HepG2 (cell line): ENCODE results near the gene BASP1. TPM values are rescaled to one million over a fixed set of nuclear protein-coding genes. Genes with fewer than 3 reads are reported as not detected.

Experiments
- ATAC-seq: fragments of 200-7000 bp; cut with Tn5 transposase; 3 replicates; pipeline ENCODE4 v1.9.1; 2020; ENCODE audit warnings: mild to moderate bottlenecking, moderate library complexity
- BruUV-seq: library from RNA; stranded (reverse); fragments of 400-500 nt; replicated peaks from 2 replicates; lab custom pipeline; 2021; lab: Mats Ljungman, UMichigan
- CTCF ChIA-PET: fragments of 300-600 bp; formaldehyde crosslinking; extraction: SDS; loops from one replicate; lab custom pipeline; 2021; ENCODE audit warnings: low total read pairs, inconsistent platforms, low intra/inter-chr PET ratio; lab: Yijun Ruan, JAX
- POLR2A ChIA-PET: fragments of 350-600 bp; sonication (Branson Sonifier 250); formaldehyde crosslinking; loops from one replicate; lab custom pipeline; 2020; ENCODE audit warnings: antibody characterized with exemption, inconsistent platforms; lab: Yijun Ruan, JAX
- DNase-seq: peaks from one replicate; pipeline ENCODE4 v3.0.0-alpha.2; 2015; ENCODE audit warnings: low spot score
- FAIRE-seq: peaks from 3 replicates; lab custom pipeline; 2011; peaks lifted over from hg19 to GRCh38; lab: Jason Lieb, UNC
- H2AFZ ChIP-seq: one replicate; pipeline ENCODE4 v1.6.1; 2011; ENCODE audit warnings: low read length, inconsistent platforms
- H3K27ac ChIP-seq: fragments of 300-600 bp; 3 replicates; pipeline ENCODE4 v1.8.0; 2011; ENCODE audit warnings: mixed run types, mild to moderate bottlenecking, mixed read lengths, low read length, inconsistent platforms; ENCODE audit not compliant: insufficient read depth; ENCODE audit errors: extremely low read length
- H3K27me3 ChIP-seq, 2 experiments: fragments of 200-600 bp in 1 of 2; 2 replicates in 1 of 2; 3 replicates in 1 of 2; pipeline versions ENCODE4 v1.6.0 to v1.8.0; 2011; ENCODE audit warnings: low read length in 2 of 2, mild to moderate bottlenecking in 2 of 2, moderate library complexity in 2 of 2, inconsistent platforms in 1 of 2; ENCODE audit not compliant: insufficient read depth in 2 of 2, control insufficient read depth in 1 of 2
- H3K36me3 ChIP-seq, 2 experiments: fragments of 200-600 bp in 1 of 2; replicated peaks in 1 of 2; 2 replicates in 1 of 2; 3 replicates in 1 of 2; pipeline versions ENCODE4 v1.5.1 to v1.8.0; 2011; ENCODE audit warnings: low read length in 2 of 2, inconsistent platforms in 1 of 2; ENCODE audit not compliant: insufficient read depth in 2 of 2, control insufficient read depth in 1 of 2
- H3K4me1 ChIP-seq: 2 replicates; pipeline ENCODE4 v1.5.1; 2012; ENCODE audit warnings: low read length, inconsistent platforms; ENCODE audit not compliant: insufficient read depth
- H3K4me2 ChIP-seq: 2 replicates; pipeline ENCODE4 v1.6.0; 2011; ENCODE audit warnings: low read depth, low read length, inconsistent platforms
- H3K4me3 ChIP-seq, 3 experiments: fragments of 200-600 bp in 1 of 3; sonication (generic), shearing (Covaris generic) in 1 of 3; replicated peaks in 1 of 3; 2 replicates each; pipeline ENCODE4 v1.5.1; 2011 to 2016; ENCODE audit warnings: low read length in 3 of 3, inconsistent platforms in 2 of 3, low read depth in 2 of 3, mild to moderate bottlenecking in 2 of 3, control low read depth in 1 of 3, mixed read lengths in 1 of 3; ENCODE audit not compliant: insufficient read depth in 1 of 3
- H3K79me2 ChIP-seq: one replicate; pipeline ENCODE4 v1.6.1; 2011; ENCODE audit warnings: low read length, inconsistent platforms; ENCODE audit not compliant: insufficient read depth
- H3K9ac ChIP-seq: 2 replicates; pipeline ENCODE4 v1.6.0; 2011; ENCODE audit warnings: mild to moderate bottlenecking, low read depth, low read length, inconsistent platforms; ENCODE audit not compliant: insufficient read depth
- H3K9me3 ChIP-seq: 2 replicates; pipeline ENCODE4 v1.5.1; 2012; ENCODE audit warnings: mild to moderate bottlenecking, low read length
- H4K20me1 ChIP-seq: 2 replicates; pipeline ENCODE4 v1.6.0; 2011; ENCODE audit warnings: inconsistent platforms, mild to moderate bottlenecking, low read length, moderate library complexity; ENCODE audit not compliant: insufficient read depth
- TEAD3 ChIP-seq: optimal IDR thresholded peaks from 2 replicates; pipeline ENCODE3; 2016; ENCODE audit warnings: borderline replicate concordance
- TMF1 ChIP-seq: sonication (generic); formaldehyde crosslinking; IDR thresholded peaks from 2 replicates; pipeline ENCODE4 v1.8.1; 2022; ENCODE audit warnings: low read depth, missing genetic modification reagents
- ZNF383 ChIP-seq: sonication (generic); formaldehyde crosslinking; IDR thresholded peaks from 2 replicates; pipeline ENCODE4 v1.4.0; 2020; ENCODE audit warnings: missing genetic modification reagents, mild to moderate bottlenecking, borderline replicate concordance
- ZNF691 ChIP-seq: sonication (generic); formaldehyde crosslinking; IDR thresholded peaks from 2 replicates; pipeline ENCODE4 v1.4.0; 2020; ENCODE audit warnings: missing genetic modification reagents, low read depth, mild to moderate bottlenecking, borderline replicate concordance
- WGBS: methylation state at CpG from one replicate; pipeline ENCODE4 v1.1.6; 2017; ENCODE audit warnings: low lambda C conversion rate; 5-methylcytosine and 5-hydroxymethylcytosine counted together
- in situ Hi-C: cut with HindIII; loops from 2 replicates; pipeline ENCODE4 v1.10.0; 2017; ENCODE audit warnings: low pct_unique_long_range_greater_than_20kb; ENCODE audit not compliant: extremely low pct_ligation_motif_present
- intact Hi-C: fragments of 100-400 bp; cut with micrococcal nuclease; formaldehyde crosslinking; loops from one replicate; pipeline ENCODE4 v1.10.0; 2022; ENCODE audit not compliant: unreplicated experiment
- polyA plus RNA-seq, 8 experiments: library from polyadenylated mRNA; depleted of rRNA in 3 of 8; stranded (reverse) in 7 of 8; unstranded in 1 of 8; fragments of >200 nt; fragmentation: Illumina TruSeq in 4 of 8; extraction: Trizol in 4 of 8; gene quantifications; 2 replicates each; pipeline versions ENCODE4 v1.2.1 to v1.2.3, GENCODE V29; 2011 to 2016; ENCODE audit warnings: low read depth in 4 of 8, missing spikeins in 1 of 8, mixed read lengths in 1 of 8; ENCODE audit not compliant: insufficient read depth in 1 of 8
- total RNA-seq, 5 experiments: library from RNA; depleted of rRNA; stranded (reverse); fragments of >200 nt; fragmentation: Illumina TruSeq; extraction: Trizol; gene quantifications; 2 replicates each; pipeline ENCODE4 v1.2.3, GENCODE V29; 2016; ENCODE audit warnings: low read depth in 1 of 5

BASP1 gene
- total and polyA plus RNA-seq, 2 of the 13 experiments (the other 11 are each of a cell fraction or from before 2014, with no cell fraction given) = 0.04 TPM; not detected in 1

GRCh38 chr5:17238521-17239041 is 21.1 kb downstream of the BASP1 start:
- no peaks in the 10 kb centered on the region for H3K9me3 ChIP-seq
- H4K20me1 ChIP-seq = no peaks in the 10 kb centered on the region
- no peaks in the 10 kb centered on the region for H3K36me3 ChIP-seq
- no peak overlapping the region for H3K4me3 ChIP-seq
- intact Hi-C loops = no loop called here
- H3K79me2 ChIP-seq = no peaks in the 10 kb centered on the region
- no peak overlapping the region for H3K27ac ChIP-seq
- ChIA-PET POLR2A (no interaction called here), CTCF (no interaction called here)
- DNase-seq (no peak), ATAC-seq (no peak), FAIRE-seq (no peak)
- H3K27me3 ChIP-seq = peaks cover 0 to 14% of the 10 kb centered on the region in 2 experiments; a peak in 2 of 5 replicates
- WGBS = 6% methylated on average over 6 of the region's 6 CpGs
- in situ Hi-C loops = no loop called here
- BruUV-seq = no TSS peak
- no peaks in the 10 kb centered on the region for H3K4me1 ChIP-seq
- H3K9ac ChIP-seq = no peak overlapping the region
- H3K4me2 ChIP-seq = no peak overlapping the region
- TF ChIP-seq ZNF383 = no peak
- TF ChIP-seq ZNF691 (CRISPR knock-in tag) = no peak
- no peak for TF ChIP-seq TEAD3 (CRISPR knock-in tag)
- no peak overlapping the region for H2AFZ ChIP-seq

GRCh38 chr5:17239953-17240352 is 22.5 kb downstream of the BASP1 start:
- no peak for DNase-seq
- H3K36me3 ChIP-seq = no peaks in the 10 kb centered on the region
- no peak overlapping the region for H3K27ac ChIP-seq

More at GRCh38 chr5:17239953-17240352, 22.5 kb downstream of the BASP1 start:
- Histone ChIP-seq H3K79me2 (no peaks in the 10 kb centered on the region), H3K27me3 (peaks cover 0 to 12% of the 10 kb centered on the region in 2 experiments; a peak in 2 of 5 replicates), H2AFZ (no peak overlapping the region), H3K9ac (no peak overlapping the region), H3K4me1 (no peaks in the 10 kb centered on the region), H4K20me1 (no peaks in the 10 kb centered on the region), H3K4me2 (no peak overlapping the region), H3K9me3 (no peaks in the 10 kb centered on the region), H3K4me3 (no peak overlapping the region)
- TF ChIP-seq TMF1 (CRISPR knock-in tag) = no peak
- POLR2A ChIA-PET = no interaction called here
- CTCF ChIA-PET = no interaction called here
- in situ Hi-C loops = no loop called here
- no TSS peak for BruUV-seq
- ATAC-seq (no peak), FAIRE-seq (no peak)
- WGBS = 15% methylated on average over 6 of the region's 6 CpGs
- intact Hi-C loops = no loop called here
